GM12873 (cell line): ENCODE results near the gene GDE1.

ENCODE experiments used
- TF ChIP-seq, protein P1 (sequence below): IDR thresholded peaks from 2 replicates; pipeline ENCODE4 v1.5.1; 2012; ENCODE audit warnings: low read depth, mild to moderate bottlenecking, moderate library complexity, low read length, control low read depth; ENCODE audit not compliant: insufficient read depth; ENCODE audit errors: missing control alignments

Gene GDE1

DNA sequence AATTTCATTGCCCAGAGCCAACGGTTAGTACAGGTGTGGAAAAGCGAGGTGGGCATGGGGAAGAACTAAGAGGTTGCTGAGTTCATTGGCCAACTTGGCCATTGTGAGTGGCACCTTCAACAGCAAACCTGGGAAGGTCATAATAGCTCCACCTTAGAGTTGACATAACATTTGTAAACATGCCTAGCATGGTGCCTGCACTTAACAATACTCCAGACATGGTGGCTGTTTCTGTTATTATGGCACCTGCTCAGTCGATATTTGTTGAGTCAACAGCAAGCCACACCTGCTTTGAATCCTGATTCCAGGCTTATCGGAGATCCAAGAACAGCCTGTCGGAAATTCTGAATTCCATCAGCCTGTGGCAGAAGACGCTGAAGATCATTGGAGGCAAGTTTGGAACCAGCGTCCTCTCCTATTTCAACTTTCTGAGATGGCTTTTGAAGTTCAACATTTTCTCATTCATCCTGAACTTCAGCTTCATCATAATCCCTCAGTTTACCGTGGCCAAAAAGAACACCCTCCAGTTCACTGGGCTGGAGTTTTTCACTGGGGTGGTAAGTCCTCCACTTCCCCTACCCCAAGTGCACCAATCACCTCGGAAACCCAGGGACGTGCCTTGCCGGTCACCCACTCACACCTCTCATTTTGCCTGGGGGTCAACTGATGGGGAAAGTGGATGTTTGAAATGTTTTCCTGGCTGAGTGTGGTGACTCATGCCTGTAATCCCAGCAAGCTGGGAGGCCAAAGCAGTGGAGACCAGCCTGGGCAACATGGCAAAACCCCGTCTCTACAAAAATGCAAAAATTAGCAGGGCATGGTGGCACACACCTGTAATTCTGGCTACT lies 58.2 kb downstream of the GDE1 start:
- TF ChIP-seq, protein P1, sequence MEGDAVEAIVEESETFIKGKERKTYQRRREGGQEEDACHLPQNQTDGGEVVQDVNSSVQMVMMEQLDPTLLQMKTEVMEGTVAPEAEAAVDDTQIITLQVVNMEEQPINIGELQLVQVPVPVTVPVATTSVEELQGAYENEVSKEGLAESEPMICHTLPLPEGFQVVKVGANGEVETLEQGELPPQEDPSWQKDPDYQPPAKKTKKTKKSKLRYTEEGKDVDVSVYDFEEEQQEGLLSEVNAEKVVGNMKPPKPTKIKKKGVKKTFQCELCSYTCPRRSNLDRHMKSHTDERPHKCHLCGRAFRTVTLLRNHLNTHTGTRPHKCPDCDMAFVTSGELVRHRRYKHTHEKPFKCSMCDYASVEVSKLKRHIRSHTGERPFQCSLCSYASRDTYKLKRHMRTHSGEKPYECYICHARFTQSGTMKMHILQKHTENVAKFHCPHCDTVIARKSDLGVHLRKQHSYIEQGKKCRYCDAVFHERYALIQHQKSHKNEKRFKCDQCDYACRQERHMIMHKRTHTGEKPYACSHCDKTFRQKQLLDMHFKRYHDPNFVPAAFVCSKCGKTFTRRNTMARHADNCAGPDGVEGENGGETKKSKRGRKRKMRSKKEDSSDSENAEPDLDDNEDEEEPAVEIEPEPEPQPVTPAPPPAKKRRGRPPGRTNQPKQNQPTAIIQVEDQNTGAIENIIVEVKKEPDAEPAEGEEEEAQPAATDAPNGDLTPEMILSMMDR: no peak

DNA sequence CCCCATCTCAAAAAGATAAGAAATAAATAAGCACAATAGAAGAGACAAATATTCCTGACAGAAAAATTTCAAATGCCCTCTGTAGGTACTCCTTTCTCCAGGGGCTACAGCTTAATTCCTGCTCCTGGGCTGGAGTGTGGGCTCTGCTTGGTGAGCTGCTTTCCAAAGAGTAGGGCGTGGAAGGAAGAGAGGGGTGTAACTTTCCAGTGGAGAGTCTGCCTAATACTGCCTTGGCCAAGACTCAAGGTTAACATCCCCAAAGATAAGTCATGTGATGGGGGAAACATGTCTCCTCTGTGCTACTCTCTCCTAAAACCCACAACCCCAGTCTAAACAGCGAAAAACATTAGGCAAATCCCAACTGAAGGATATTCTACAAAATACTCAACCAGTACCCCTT lies 61.5 kb downstream of the GDE1 start:
- TF ChIP-seq, protein P1: no peak

DNA sequence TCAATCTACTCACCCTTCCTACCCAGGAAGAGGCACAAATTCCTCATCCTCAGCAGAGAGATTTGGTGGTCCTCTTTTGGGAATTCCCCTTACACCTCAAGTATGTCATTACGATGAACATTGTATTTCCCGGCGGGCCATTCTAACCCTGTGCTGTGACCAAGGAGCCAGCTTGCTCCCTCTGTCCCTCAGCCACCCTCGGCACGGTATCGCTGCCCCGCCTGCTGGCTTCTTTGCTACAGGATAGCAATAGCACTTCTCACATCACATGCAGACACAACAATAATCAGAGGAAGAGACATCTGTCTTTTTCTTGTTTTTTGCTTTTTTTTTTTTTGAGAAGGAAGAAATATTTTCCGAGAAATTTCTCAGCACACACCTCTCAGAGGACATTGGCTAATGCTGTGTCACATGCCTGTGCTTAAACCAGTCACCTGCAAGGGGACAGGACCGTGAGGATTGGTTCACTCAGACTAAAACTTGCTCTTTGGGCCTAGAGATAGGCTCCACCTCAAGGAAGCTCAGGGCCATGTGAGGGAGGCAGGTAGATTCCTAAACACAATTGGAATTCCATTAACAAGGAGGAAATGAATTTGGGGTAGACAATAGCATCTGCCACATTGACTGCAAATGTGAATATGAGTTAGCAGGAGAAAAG lies 63.0 kb downstream of the GDE1 start:
- TF ChIP-seq, protein P1: no peak
